GM12891 (cell line): ENCODE data around the gene KARS1.

ENCODE experiments used
- DNase-seq: peaks from one replicate; pipeline ENCODE4 v3.0.0; 2011; ENCODE audit warnings: low spot score; ENCODE audit not compliant: insufficient read length
- FAIRE-seq: peaks from 2 replicates; lab custom pipeline; 2011; peaks lifted over from hg19 to GRCh38; lab: Jason Lieb, UNC
- PAX5 ChIP-seq: IDR thresholded peaks from 2 replicates; pipeline ENCODE4 v1.6.1; 2011; ENCODE audit warnings: low read length, moderate library complexity, mild to moderate bottlenecking; ENCODE audit not compliant: insufficient read depth, severe bottlenecking
- POLR2A ChIP-seq: IDR thresholded peaks from 2 replicates; pipeline ENCODE4 v1.6.1; 2011; ENCODE audit warnings: low read depth, low read length, control low read depth
- POLR2AphosphoS5 ChIP-seq: IDR thresholded peaks from 2 replicates; pipeline ENCODE4 v1.6.1; 2011; ENCODE audit warnings: low read depth, low read length, control low read depth
- POU2F2 ChIP-seq: IDR thresholded peaks from 2 replicates; pipeline ENCODE4 v1.6.1; 2011; ENCODE audit warnings: low read depth, mild to moderate bottlenecking, control low read depth, low read length, moderate library complexity
- SPI1 ChIP-seq: IDR thresholded peaks from 2 replicates; pipeline ENCODE4 v1.6.1; 2011; ENCODE audit warnings: low read depth, low read length, control low read depth
- TAF1 ChIP-seq: IDR thresholded peaks from 2 replicates; pipeline ENCODE4 v1.6.1; 2011; ENCODE audit warnings: low read depth, low read length, control low read depth

KARS1 gene

GRCh38 chr16:75628351-75628750 lies 19.1 kb downstream of the KARS1 start:
- no peak for DNase-seq
- FAIRE-seq, result no peak
- TF ChIP-seq TAF1 (no peak), SPI1 (no peak)

GRCh38 chr16:75627851-75628250 lies 19.6 kb downstream of the KARS1 start:
- FAIRE-seq (no peak), DNase-seq (no peak)
- TF ChIP-seq POLR2AphosphoS5 (no peak), SPI1 (no peak), POU2F2 (no peak), POLR2A (no peak), PAX5 (no peak), TAF1 (no peak)

GRCh38 chr16:75626806-75627205 lies 20.7 kb downstream of the KARS1 start:
- no peak for DNase-seq
- TF ChIP-seq PAX5 (no peak), POLR2AphosphoS5 (0 out of 2 replicates have a peak, but pooled peaks have one; percentile 9)
- no peak for FAIRE-seq

GRCh38 chr16:75624921-75625334 lies 22.5 kb downstream of the KARS1 start:
- DNase-seq, result no peak
- no peak for TF ChIP-seq POU2F2
- TF ChIP-seq POLR2AphosphoS5, result no peak
- no peak for TF ChIP-seq PAX5
- TF ChIP-seq TAF1, result no peak
- no peak for FAIRE-seq

- peak; percentile 87 for DNase-seq
- FAIRE-seq, result peak; percentile 90
- peak; percentile 20; the same call in 1 of the 2 replicates for TF ChIP-seq SPI1
- peak; percentile 79 for TF ChIP-seq POU2F2
- TF ChIP-seq POLR2A, result peak; percentile 94
- TF ChIP-seq POLR2AphosphoS5, result peak; percentile 89
- peak; percentile 68 for TF ChIP-seq TAF1
- TF ChIP-seq PAX5, result no peak
These were observed 24.5 kb downstream of the KARS1 start, which contains the start of gene ADAT1 for GRCh38 chr16:75622761-75623605. Gene ADAT1, minus strand, starts transcription at chr16:75623281. Its CDS starts 2,482 bp downstream, at chr16:75620799.

GRCh38 chr16:75621170-75621477 lies 26.3 kb downstream of the KARS1 start:
- FAIRE-seq (no peak), DNase-seq (no peak)
- TF ChIP-seq PAX5 (no peak), POLR2AphosphoS5 (no peak), POU2F2 (no peak), SPI1 (no peak), TAF1 (no peak), POLR2A (no peak)

- no peak for FAIRE-seq
- TF ChIP-seq TAF1, result no peak
- TF ChIP-seq SPI1, result no peak
- TF ChIP-seq PAX5, result no peak
- TF ChIP-seq POU2F2, result no peak
- TF ChIP-seq POLR2A, result no peak
- no peak for DNase-seq
These were observed 26.9 kb downstream of the KARS1 start for GRCh38 chr16:75620326-75621169.

- no peak for DNase-seq
These were observed 28.7 kb downstream of the KARS1 start for GRCh38 chr16:75618780-75619179.

GRCh38 chr16:75617121-75617520 lies 30.3 kb downstream of the KARS1 start:
- TF ChIP-seq POU2F2, result no peak
- no peak for TF ChIP-seq SPI1
- no peak for TF ChIP-seq POLR2A
- no peak for TF ChIP-seq TAF1
- TF ChIP-seq PAX5, result no peak
- TF ChIP-seq POLR2AphosphoS5, result no peak
- no peak for DNase-seq
- FAIRE-seq, result no peak

More at GRCh38 chr16:75618780-75619179, 28.7 kb downstream of the KARS1 start:
- FAIRE-seq, result no peak
- no peak for TF ChIP-seq PAX5
- TF ChIP-seq TAF1, result no peak
- TF ChIP-seq SPI1, result no peak
- TF ChIP-seq POLR2AphosphoS5, result no peak
- no peak for TF ChIP-seq POU2F2
- TF ChIP-seq POLR2A, result no peak

- no peak for FAIRE-seq
- DNase-seq, result no peak
- no peak for TF ChIP-seq POLR2AphosphoS5
- TF ChIP-seq POU2F2, result no peak
- no peak for TF ChIP-seq PAX5
- TF ChIP-seq TAF1, result no peak
- no peak for TF ChIP-seq SPI1
These were observed 30.9 kb downstream of the KARS1 start for GRCh38 chr16:75616521-75617010.

GRCh38 chr16:75615619-75616018 lies 31.8 kb downstream of the KARS1 start:
- DNase-seq (no peak), FAIRE-seq (no peak)
- TF ChIP-seq TAF1, result no peak
- TF ChIP-seq PAX5, result no peak
